SK-N-SH treated with all-trans-retinoic acid at 6 μM for 48 hours (cell line): ENCODE results near the gene GRIK5.

ENCODE experiments used
- CSDC2 ChIP-seq: fragments of 250-450 bp; sonication (Bioruptor Pico); IDR thresholded peaks from 2 replicates; pipeline ENCODE4 v1.5.0; 2020; ENCODE audit warnings: mild to moderate bottlenecking, moderate library complexity
- OSR1 ChIP-seq: fragments of 250-450 bp; sonication (Bioruptor Pico); IDR thresholded peaks from 2 replicates; pipeline ENCODE4 v1.8.0; 2022; ENCODE audit warnings: moderate library complexity, mild to moderate bottlenecking, inconsistent platforms
- ZC3H10 ChIP-seq: fragments of 250-450 bp; sonication (Bioruptor Pico); IDR thresholded peaks from 2 replicates; pipeline ENCODE4 v1.5.1; 2021; ENCODE audit warnings: mild to moderate bottlenecking, moderate library complexity
- ZFP30 ChIP-seq: fragments of 450-650 bp; formaldehyde crosslinking; IDR thresholded peaks from 2 replicates; pipeline ENCODE4 v1.5.0; 2022; ENCODE audit warnings: mild to moderate bottlenecking, moderate library complexity
- TF ChIP-seq, protein P1 (sequence below): fragments of 250-450 bp; sonication (Bioruptor Pico); IDR thresholded peaks from 2 replicates; pipeline ENCODE4 v1.5.0; 2020; ENCODE audit warnings: mild to moderate bottlenecking, moderate library complexity
- TF ChIP-seq, protein P2 (sequence below): fragments of 250-450 bp; sonication (Bioruptor Pico); IDR thresholded peaks from 2 replicates; pipeline ENCODE4 v1.8.0; 2021; ENCODE audit warnings: low read depth, mild to moderate bottlenecking, moderate library complexity, borderline replicate concordance

DNA sequence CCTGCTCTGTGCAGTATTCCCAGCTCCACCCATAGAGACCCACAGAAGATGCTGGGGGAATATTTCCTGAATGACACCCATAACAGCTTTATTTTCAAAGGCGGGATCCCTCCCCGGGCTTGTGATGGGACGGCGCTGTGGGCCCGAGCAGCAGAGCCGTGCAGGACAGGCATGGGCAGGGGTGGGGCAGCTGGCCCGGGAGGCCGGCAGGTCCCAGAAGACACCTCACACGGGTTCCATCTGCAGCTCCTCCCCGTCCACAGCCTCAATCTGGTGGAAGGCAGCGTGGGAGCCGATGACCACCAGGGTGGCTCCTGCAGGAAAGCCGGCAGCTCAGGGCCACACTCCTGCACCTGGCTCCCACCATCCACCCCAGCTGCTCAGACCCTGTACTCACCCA is 113.4 kb downstream of the GRIK5 start:
- TF ChIP-seq OSR1 = no peak
- TF ChIP-seq, protein P1, sequence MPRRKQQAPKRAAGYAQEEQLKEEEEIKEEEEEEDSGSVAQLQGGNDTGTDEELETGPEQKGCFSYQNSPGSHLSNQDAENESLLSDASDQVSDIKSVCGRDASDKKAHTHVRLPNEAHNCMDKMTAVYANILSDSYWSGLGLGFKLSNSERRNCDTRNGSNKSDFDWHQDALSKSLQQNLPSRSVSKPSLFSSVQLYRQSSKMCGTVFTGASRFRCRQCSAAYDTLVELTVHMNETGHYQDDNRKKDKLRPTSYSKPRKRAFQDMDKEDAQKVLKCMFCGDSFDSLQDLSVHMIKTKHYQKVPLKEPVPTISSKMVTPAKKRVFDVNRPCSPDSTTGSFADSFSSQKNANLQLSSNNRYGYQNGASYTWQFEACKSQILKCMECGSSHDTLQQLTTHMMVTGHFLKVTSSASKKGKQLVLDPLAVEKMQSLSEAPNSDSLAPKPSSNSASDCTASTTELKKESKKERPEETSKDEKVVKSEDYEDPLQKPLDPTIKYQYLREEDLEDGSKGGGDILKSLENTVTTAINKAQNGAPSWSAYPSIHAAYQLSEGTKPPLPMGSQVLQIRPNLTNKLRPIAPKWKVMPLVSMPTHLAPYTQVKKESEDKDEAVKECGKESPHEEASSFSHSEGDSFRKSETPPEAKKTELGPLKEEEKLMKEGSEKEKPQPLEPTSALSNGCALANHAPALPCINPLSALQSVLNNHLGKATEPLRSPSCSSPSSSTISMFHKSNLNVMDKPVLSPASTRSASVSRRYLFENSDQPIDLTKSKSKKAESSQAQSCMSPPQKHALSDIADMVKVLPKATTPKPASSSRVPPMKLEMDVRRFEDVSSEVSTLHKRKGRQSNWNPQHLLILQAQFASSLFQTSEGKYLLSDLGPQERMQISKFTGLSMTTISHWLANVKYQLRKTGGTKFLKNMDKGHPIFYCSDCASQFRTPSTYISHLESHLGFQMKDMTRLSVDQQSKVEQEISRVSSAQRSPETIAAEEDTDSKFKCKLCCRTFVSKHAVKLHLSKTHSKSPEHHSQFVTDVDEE (CRISPR knock-in tag) = no peak
- TF ChIP-seq CSDC2 (CRISPR knock-in tag) = no peak
- TF ChIP-seq, protein P2, sequence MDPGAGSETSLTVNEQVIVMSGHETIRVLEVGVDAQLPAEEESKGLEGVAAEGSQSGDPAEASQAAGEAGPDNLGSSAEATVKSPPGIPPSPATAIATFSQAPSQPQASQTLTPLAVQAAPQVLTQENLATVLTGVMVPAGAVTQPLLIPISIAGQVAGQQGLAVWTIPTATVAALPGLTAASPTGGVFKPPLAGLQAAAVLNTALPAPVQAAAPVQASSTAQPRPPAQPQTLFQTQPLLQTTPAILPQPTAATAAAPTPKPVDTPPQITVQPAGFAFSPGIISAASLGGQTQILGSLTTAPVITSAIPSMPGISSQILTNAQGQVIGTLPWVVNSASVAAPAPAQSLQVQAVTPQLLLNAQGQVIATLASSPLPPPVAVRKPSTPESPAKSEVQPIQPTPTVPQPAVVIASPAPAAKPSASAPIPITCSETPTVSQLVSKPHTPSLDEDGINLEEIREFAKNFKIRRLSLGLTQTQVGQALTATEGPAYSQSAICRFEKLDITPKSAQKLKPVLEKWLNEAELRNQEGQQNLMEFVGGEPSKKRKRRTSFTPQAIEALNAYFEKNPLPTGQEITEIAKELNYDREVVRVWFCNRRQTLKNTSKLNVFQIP (CRISPR knock-in tag) = no peak
- TF ChIP-seq ZC3H10 = no peak
- TF ChIP-seq ZFP30 (CRISPR knock-in tag) = no peak
